HepG2 (cell line): Measurements from ENCODE around the gene RXYLT1. TPM values are rescaled to one million over a fixed set of nuclear protein-coding genes. Genes with fewer than 3 reads are reported as not detected.

Source experiments
- ATAC-seq: fragments of 200-7000 bp; cut with Tn5 transposase; 3 replicates; pipeline ENCODE4 v1.9.1; 2020; ENCODE audit warnings: mild to moderate bottlenecking, moderate library complexity
- BruUV-seq: library from RNA; stranded (reverse); fragments of 400-500 nt; replicated peaks from 2 replicates; lab custom pipeline; 2021; lab: Mats Ljungman, UMichigan
- CTCF ChIA-PET: fragments of 300-600 bp; formaldehyde crosslinking; extraction: SDS; loops from one replicate; lab custom pipeline; 2021; ENCODE audit warnings: low total read pairs, inconsistent platforms, low intra/inter-chr PET ratio; lab: Yijun Ruan, JAX
- POLR2A ChIA-PET: fragments of 350-600 bp; sonication (Branson Sonifier 250); formaldehyde crosslinking; loops from one replicate; lab custom pipeline; 2020; ENCODE audit warnings: antibody characterized with exemption, inconsistent platforms; lab: Yijun Ruan, JAX
- DNase-seq: peaks from one replicate; pipeline ENCODE4 v3.0.0-alpha.2; 2015; ENCODE audit warnings: low spot score
- FAIRE-seq: peaks from 3 replicates; lab custom pipeline; 2011; peaks lifted over from hg19 to GRCh38; lab: Jason Lieb, UNC
- H2AFZ ChIP-seq: one replicate; pipeline ENCODE4 v1.6.1; 2011; ENCODE audit warnings: low read length, inconsistent platforms
- H3K27ac ChIP-seq: fragments of 300-600 bp; 3 replicates; pipeline ENCODE4 v1.8.0; 2011; ENCODE audit warnings: mixed run types, mild to moderate bottlenecking, mixed read lengths, low read length, inconsistent platforms; ENCODE audit not compliant: insufficient read depth; ENCODE audit errors: extremely low read length
- H3K27me3 ChIP-seq, 2 experiments: fragments of 200-600 bp in 1 of 2; 2 replicates in 1 of 2; 3 replicates in 1 of 2; pipeline versions ENCODE4 v1.6.0 to v1.8.0; 2011; ENCODE audit warnings: low read length in 2 of 2, mild to moderate bottlenecking in 2 of 2, moderate library complexity in 2 of 2, inconsistent platforms in 1 of 2; ENCODE audit not compliant: insufficient read depth in 2 of 2, control insufficient read depth in 1 of 2
- H3K36me3 ChIP-seq, 2 experiments: fragments of 200-600 bp in 1 of 2; replicated peaks in 1 of 2; 2 replicates in 1 of 2; 3 replicates in 1 of 2; pipeline versions ENCODE4 v1.5.1 to v1.8.0; 2011; ENCODE audit warnings: low read length in 2 of 2, inconsistent platforms in 1 of 2; ENCODE audit not compliant: insufficient read depth in 2 of 2, control insufficient read depth in 1 of 2
- H3K4me1 ChIP-seq: 2 replicates; pipeline ENCODE4 v1.5.1; 2012; ENCODE audit warnings: low read length, inconsistent platforms; ENCODE audit not compliant: insufficient read depth
- H3K4me2 ChIP-seq: 2 replicates; pipeline ENCODE4 v1.6.0; 2011; ENCODE audit warnings: low read depth, low read length, inconsistent platforms
- H3K4me3 ChIP-seq, 3 experiments: fragments of 200-600 bp in 1 of 3; sonication (generic), shearing (Covaris generic) in 1 of 3; replicated peaks in 1 of 3; 2 replicates each; pipeline ENCODE4 v1.5.1; 2011 to 2016; ENCODE audit warnings: low read length in 3 of 3, inconsistent platforms in 2 of 3, low read depth in 2 of 3, mild to moderate bottlenecking in 2 of 3, control low read depth in 1 of 3, mixed read lengths in 1 of 3; ENCODE audit not compliant: insufficient read depth in 1 of 3
- H3K79me2 ChIP-seq: one replicate; pipeline ENCODE4 v1.6.1; 2011; ENCODE audit warnings: low read length, inconsistent platforms; ENCODE audit not compliant: insufficient read depth
- H3K9ac ChIP-seq: 2 replicates; pipeline ENCODE4 v1.6.0; 2011; ENCODE audit warnings: mild to moderate bottlenecking, low read depth, low read length, inconsistent platforms; ENCODE audit not compliant: insufficient read depth
- H3K9me3 ChIP-seq: 2 replicates; pipeline ENCODE4 v1.5.1; 2012; ENCODE audit warnings: mild to moderate bottlenecking, low read length
- H4K20me1 ChIP-seq: 2 replicates; pipeline ENCODE4 v1.6.0; 2011; ENCODE audit warnings: inconsistent platforms, mild to moderate bottlenecking, low read length, moderate library complexity; ENCODE audit not compliant: insufficient read depth
- ATF2 ChIP-seq: sonication (generic); formaldehyde crosslinking; IDR thresholded peaks from 2 replicates; pipeline ENCODE4 v1.4.0; 2020; ENCODE audit warnings: missing genetic modification reagents
- ELF3 ChIP-seq: IDR thresholded peaks from 2 replicates; pipeline ENCODE4 v1.6.1; 2016; ENCODE audit warnings: missing genetic modification reagents, missing compliant biosample characterization
- GLI4 ChIP-seq: sonication (generic); formaldehyde crosslinking; IDR thresholded peaks from 2 replicates; pipeline ENCODE4 v1.5.1; 2020; ENCODE audit warnings: missing genetic modification reagents, mild to moderate bottlenecking, moderate library complexity, borderline replicate concordance
- NCOA2 ChIP-seq: sonication (generic); formaldehyde crosslinking; IDR thresholded peaks from 2 replicates; pipeline ENCODE4 v1.8.0; 2022; ENCODE audit warnings: inconsistent platforms
- SNAI1 ChIP-seq: sonication (generic); formaldehyde crosslinking; IDR thresholded peaks from 2 replicates; pipeline ENCODE4 v1.5.0; 2020; ENCODE audit warnings: mild to moderate bottlenecking, missing genetic modification reagents, borderline replicate concordance
- ZBTB42 ChIP-seq: sonication (generic); formaldehyde crosslinking; IDR thresholded peaks from 2 replicates; pipeline ENCODE4 v1.5.0; 2020; ENCODE audit warnings: mild to moderate bottlenecking, missing genetic modification reagents
- ZFP62 ChIP-seq: sonication (generic); formaldehyde crosslinking; IDR thresholded peaks from 2 replicates; pipeline ENCODE4 v1.4.0; 2020; ENCODE audit warnings: missing genetic modification reagents
- ZMYM3 ChIP-seq: sonication (generic); formaldehyde crosslinking; IDR thresholded peaks from 2 replicates; pipeline ENCODE4 v1.5.1; 2020; ENCODE audit warnings: mild to moderate bottlenecking, missing genetic modification reagents
- ZNF343 ChIP-seq: sonication (generic); formaldehyde crosslinking; IDR thresholded peaks from 2 replicates; pipeline ENCODE4 v1.4.0; 2020; ENCODE audit warnings: mild to moderate bottlenecking, missing genetic modification reagents
- ZNF430 ChIP-seq: sonication (generic); formaldehyde crosslinking; IDR thresholded peaks from 2 replicates; pipeline ENCODE4 v1.9.0; 2021; ENCODE audit warnings: mild to moderate bottlenecking, missing genetic modification reagents
- ZNF7 ChIP-seq: IDR thresholded peaks from 2 replicates; pipeline ENCODE4 v1.6.1; 2016; ENCODE audit warnings: missing biosample characterization, missing genetic modification reagents
- ZUFSP ChIP-seq: sonication (generic); formaldehyde crosslinking; IDR thresholded peaks from 2 replicates; pipeline ENCODE4 v1.9.0; 2021; ENCODE audit warnings: missing genetic modification reagents, mild to moderate bottlenecking, borderline replicate concordance
- WGBS: methylation state at CpG from one replicate; pipeline ENCODE4 v1.1.6; 2017; ENCODE audit warnings: low lambda C conversion rate; 5-methylcytosine and 5-hydroxymethylcytosine counted together
- in situ Hi-C: cut with HindIII; loops from 2 replicates; pipeline ENCODE4 v1.10.0; 2017; ENCODE audit warnings: low pct_unique_long_range_greater_than_20kb; ENCODE audit not compliant: extremely low pct_ligation_motif_present
- intact Hi-C: fragments of 100-400 bp; cut with micrococcal nuclease; formaldehyde crosslinking; loops from one replicate; pipeline ENCODE4 v1.10.0; 2022; ENCODE audit not compliant: unreplicated experiment
- polyA plus RNA-seq, 8 experiments: library from polyadenylated mRNA; depleted of rRNA in 3 of 8; stranded (reverse) in 7 of 8; unstranded in 1 of 8; fragments of >200 nt; fragmentation: Illumina TruSeq in 4 of 8; extraction: Trizol in 4 of 8; gene quantifications; 2 replicates each; pipeline versions ENCODE4 v1.2.1 to v1.2.3, GENCODE V29; 2011 to 2016; ENCODE audit warnings: low read depth in 4 of 8, missing spikeins in 1 of 8, mixed read lengths in 1 of 8; ENCODE audit not compliant: insufficient read depth in 1 of 8
- total RNA-seq, 5 experiments: library from RNA; depleted of rRNA; stranded (reverse); fragments of >200 nt; fragmentation: Illumina TruSeq; extraction: Trizol; gene quantifications; 2 replicates each; pipeline ENCODE4 v1.2.3, GENCODE V29; 2016; ENCODE audit warnings: low read depth in 1 of 5

Gene RXYLT1
- total and polyA plus RNA-seq, 2 of the 13 experiments (the other 11 are each of a cell fraction or from before 2014, with no cell fraction given): 8.3 to 15.5 TPM

DNA sequence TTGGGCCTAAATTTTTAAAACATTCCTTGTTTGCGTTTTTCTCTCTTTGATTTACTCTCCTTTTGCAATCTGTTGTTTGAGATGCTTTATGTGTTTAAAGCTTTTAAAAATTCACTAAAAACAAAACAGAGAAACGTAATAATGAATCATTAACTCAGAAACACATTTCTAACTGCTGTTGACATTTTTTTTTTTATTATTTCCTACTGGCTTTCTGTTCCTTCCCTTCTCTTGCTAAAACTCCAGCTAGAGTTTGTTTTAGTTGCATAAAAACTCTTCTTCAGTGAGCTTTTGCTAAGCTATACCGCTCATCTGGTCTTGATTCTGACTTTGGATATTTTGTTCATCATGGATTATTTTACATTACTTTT is 35.8 kb downstream of the RXYLT1 start (continued):
- TF ChIP-seq ATF2: no peak
- TF ChIP-seq SNAI1: no peak
- TF ChIP-seq GLI4 (CRISPR knock-in tag): no peak
- TF ChIP-seq NCOA2 (CRISPR knock-in tag): no peak
- no peak for TF ChIP-seq ZUFSP (CRISPR knock-in tag)

DNA sequence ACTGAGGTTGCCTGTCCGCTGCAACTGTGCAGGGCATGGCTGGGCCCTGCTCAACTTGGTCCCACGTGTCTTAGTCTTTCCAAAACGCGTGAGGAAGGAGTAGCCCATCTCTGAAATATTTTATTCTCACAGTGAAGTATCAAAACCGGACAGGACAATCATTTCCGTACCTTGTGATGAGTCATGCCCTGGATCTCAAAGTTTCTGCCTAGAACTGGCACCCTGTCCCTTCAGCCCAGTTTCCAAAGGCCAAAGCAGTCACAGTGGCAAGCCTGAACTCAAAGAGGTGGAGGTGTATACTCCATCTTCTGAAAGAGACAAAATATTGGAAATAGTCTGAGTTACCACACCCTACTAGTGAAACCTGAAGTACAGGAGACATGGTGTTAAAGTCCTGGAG is 36.3 kb downstream of the RXYLT1 start:
- DNase-seq (no peak), ATAC-seq (no peak), FAIRE-seq (no peak)
- no peaks in the 10 kb centered on the region for H3K9me3 ChIP-seq
- H3K36me3 ChIP-seq: no peaks in the 10 kb centered on the region
- TF ChIP-seq ZFP62 (CRISPR knock-in tag): no peak
- TF ChIP-seq ZNF7: no peak
- no peak for TF ChIP-seq ZNF430 (CRISPR knock-in tag)
- no peak for TF ChIP-seq ZMYM3 (CRISPR knock-in tag)
- no peak for TF ChIP-seq ZBTB42
- no peak for TF ChIP-seq ELF3 (CRISPR knock-in tag)
- no peak for TF ChIP-seq ZNF343 (CRISPR knock-in tag)
- H3K4me2 ChIP-seq: no peak overlapping the region
- H3K27ac ChIP-seq: no peak overlapping the region
- no peaks in the 10 kb centered on the region for H3K27me3 ChIP-seq
- intact Hi-C loops (no loop called here), in situ Hi-C loops (loop anchor here (25.0 kb wide), 1 partner anchor 154 kb away; the partner anchor contains the start of gene DPY19L2)
- no peak overlapping the region for H3K9ac ChIP-seq
- H4K20me1 ChIP-seq: no peaks in the 10 kb centered on the region
- WGBS: 63% methylated on average over 6 of the region's 6 CpGs
- POLR2A ChIA-PET: no interaction called here
- H3K79me2 ChIP-seq: no peaks in the 10 kb centered on the region
- no peak overlapping the region for H3K4me3 ChIP-seq
- BruUV-seq: no TSS peak
- CTCF ChIA-PET: no interaction called here
- no peak overlapping the region for H2AFZ ChIP-seq
- peaks cover 18% of the 10 kb centered on the region for H3K4me1 ChIP-seq
